Stomach (tissue), 4 donors: ENCODE measurements around the gene FAM219A.

ENCODE experiments used
- CTCF ChIP-seq, 7 experiments: fragments of 450-650 bp in 4 of 7; fragments of 200-600 bp in 3 of 7; sonication (generic) in 3 of 7; IDR thresholded peaks; one replicate each; pipeline ENCODE4 v1.5.1; 2016 to 2019; ENCODE audit warnings: antibody characterized with exemption in 7 of 7, control low read depth in 2 of 7, mild to moderate bottlenecking in 1 of 7
- EP300 ChIP-seq: sonication (generic); formaldehyde crosslinking; IDR thresholded peaks from one replicate; pipeline ENCODE4 v1.6.1; 2017; ENCODE audit warnings: antibody characterized with exemption
- POLR2AphosphoS5 ChIP-seq, 3 donors: sonication (generic); formaldehyde crosslinking; IDR thresholded peaks; one replicate each; pipeline ENCODE4 v1.6.1; 2016; ENCODE audit warnings: antibody characterized with exemption in 3 of 3

- TF ChIP-seq CTCF (IDR thresholded peaks at IDR 0.05) (no peak), POLR2AphosphoS5 (IDR thresholded peaks at IDR 0.05) (no peak), EP300 (no peak)
Measured at GRCh38 chr9:34463098-34463900, 4.9 kb upstream of the FAM219A start.
